CD14-positive monocyte (primary cell): ENCODE data around the gene GAS6. TPM values are rescaled to one million over a fixed set of nuclear protein-coding genes. Genes with fewer than 3 reads are reported as not detected.

Source experiments
- DNase-seq, 3 donors: peaks; one replicate each; pipeline ENCODE4 v3.0.0-alpha.2; 2011 to 2022
- H2AFZ ChIP-seq: 2 replicates; pipeline ENCODE4 v1.6.0; 2012; ENCODE audit warnings: mild to moderate bottlenecking, low read depth, low read length, inconsistent platforms; ENCODE audit not compliant: insufficient read depth, poor library complexity, severe bottlenecking
- H3K27ac ChIP-seq, 2 donors: 1 replicate in 1 of 2; 2 replicates in 1 of 2; pipeline ENCODE4 v1.5.1; 2012 to 2013; ENCODE audit warnings: low read length in 2 of 2, control low read depth in 1 of 2, inconsistent platforms in 1 of 2, low read depth in 1 of 2, mild to moderate bottlenecking in 1 of 2
- H3K27me3 ChIP-seq, 2 donors: one replicate each; pipeline versions ENCODE4 v1.6.0 to v1.6.1; 2011 to 2013; ENCODE audit warnings: low read length in 2 of 2; ENCODE audit not compliant: control insufficient read depth in 2 of 2, insufficient read depth in 2 of 2
- H3K36me3 ChIP-seq, 2 donors: replicated peaks in 1 of 2; 1 replicate in 1 of 2; 2 replicates in 1 of 2; pipeline versions ENCODE4 v1.5.1 to v1.6.1; 2012 to 2013; ENCODE audit warnings: low read length in 2 of 2, control low read depth in 1 of 2, inconsistent platforms in 1 of 2, mild to moderate bottlenecking in 1 of 2; ENCODE audit not compliant: insufficient read depth in 2 of 2, control insufficient read depth in 1 of 2
- H3K4me1 ChIP-seq, 2 donors: 1 replicate in 1 of 2; 2 replicates in 1 of 2; pipeline versions ENCODE4 v1.5.1 to v1.6.1; 2012 to 2013; ENCODE audit warnings: low read length in 2 of 2, control low read depth in 1 of 2, inconsistent platforms in 1 of 2, mild to moderate bottlenecking in 1 of 2, moderate library complexity in 1 of 2; ENCODE audit not compliant: insufficient read depth in 2 of 2, control insufficient read depth in 1 of 2
- H3K4me2 ChIP-seq: replicated peaks from 2 replicates; pipeline ENCODE3; 2012; ENCODE audit warnings: low read length, moderate library complexity, mild to moderate bottlenecking; ENCODE audit not compliant: poor library complexity, severe bottlenecking; ENCODE audit errors: extremely low read depth
- H3K4me3 ChIP-seq, 3 experiments: fragments of 200-600 bp in 1 of 3; sonication (generic) in 1 of 3; replicated peaks in 1 of 3; 1 replicate in 2 of 3; 2 replicates in 1 of 3; pipeline ENCODE4 v1.5.1; 2011 to 2013; ENCODE audit warnings: low read length in 3 of 3, mild to moderate bottlenecking in 3 of 3, control low read depth in 2 of 3, low read depth in 2 of 3, inconsistent platforms in 1 of 3, moderate library complexity in 1 of 3
- H3K79me2 ChIP-seq: 2 replicates; pipeline ENCODE4 v1.6.0; 2012; ENCODE audit warnings: mild to moderate bottlenecking, control low read depth, inconsistent platforms, low read length, moderate library complexity; ENCODE audit not compliant: insufficient read depth
- H3K9ac ChIP-seq: 2 replicates; pipeline ENCODE4 v1.6.0; 2017; ENCODE audit warnings: low read length, mild to moderate bottlenecking; ENCODE audit not compliant: insufficient read depth, poor library complexity, severe bottlenecking
- H3K9me3 ChIP-seq, 2 donors: replicated peaks in 1 of 2; 1 replicate in 1 of 2; 2 replicates in 1 of 2; pipeline versions ENCODE4 v1.5.1 to v1.6.1; 2012 to 2013; ENCODE audit warnings: low read length in 2 of 2, control low read depth in 1 of 2; ENCODE audit not compliant: control insufficient read depth in 1 of 2, insufficient read depth in 1 of 2
- H4K20me1 ChIP-seq: 2 replicates; pipeline ENCODE4 v1.6.0; 2012; ENCODE audit warnings: mild to moderate bottlenecking, low read length, control low read depth, moderate library complexity; ENCODE audit not compliant: insufficient read depth
- H3K27ac Mint-ChIP-seq, 7 donors: one replicate each; pipeline ENCODE4 v1.8.0; 2020; ENCODE audit warnings: mild to moderate bottlenecking in 7 of 7, mixed read lengths in 7 of 7, moderate library complexity in 6 of 7, inconsistent platforms in 2 of 7
- H3K27me3 Mint-ChIP-seq, 3 donors: one replicate each; pipeline ENCODE4 v1.8.0; 2021 to 2022; ENCODE audit warnings: low read depth in 3 of 3, mild to moderate bottlenecking in 3 of 3, mixed read lengths in 3 of 3, moderate library complexity in 3 of 3, inconsistent platforms in 1 of 3
- H3K36me3 Mint-ChIP-seq, 2 donors: one replicate each; pipeline ENCODE4 v1.8.0; 2020; ENCODE audit warnings: mixed read lengths in 2 of 2, inconsistent platforms in 1 of 2, mild to moderate bottlenecking in 1 of 2
- H3K4me1 Mint-ChIP-seq: one replicate; pipeline ENCODE4 v1.8.0; 2020; ENCODE audit warnings: mild to moderate bottlenecking, mixed read lengths
- H3K4me3 Mint-ChIP-seq, 2 donors: one replicate each; pipeline ENCODE4 v1.8.0; 2020; ENCODE audit warnings: mild to moderate bottlenecking in 2 of 2, mixed read lengths in 2 of 2, moderate library complexity in 1 of 2
- H3K9me3 Mint-ChIP-seq, 7 donors: one replicate each; pipeline ENCODE4 v1.8.0; 2020 to 2022; ENCODE audit warnings: mixed read lengths in 7 of 7, mild to moderate bottlenecking in 6 of 7, moderate library complexity in 6 of 7, inconsistent platforms in 2 of 7
- CTCF ChIP-seq: fragments of 200-600 bp; IDR thresholded peaks from one replicate; pipeline ENCODE4 v1.8.0; 2022; ENCODE audit warnings: antibody characterized with exemption, mild to moderate bottlenecking
- WGBS: methylation state at CpG from one replicate; pipeline ENCODE4 v1.1.5; 2013; ENCODE audit warnings: missing lambda C conversion rate; ENCODE audit not compliant: insufficient coverage; 5-methylcytosine and 5-hydroxymethylcytosine counted together
- intact Hi-C, 2 donors: fragments of 100-400 bp; cut with micrococcal nuclease; formaldehyde crosslinking; loops; one replicate each; pipeline versions ENCODE4 v1.15.0 to v1.15.1; 2023
- polyA plus RNA-seq, 3 donors: library from polyadenylated mRNA; depleted of rRNA in 1 of 3; unstranded in 2 of 3; stranded (reverse) in 1 of 3; fragments of 300-500 nt in 2 of 3; fragments of >200 nt in 1 of 3; fragmentation: Illumina TruSeq in 2 of 3; gene quantifications; 1 replicate in 2 of 3; 2 replicates in 1 of 3; pipeline ENCODE4 v1.2.3, GENCODE V29; 2012 to 2021

GAS6 gene
- polyA plus RNA-seq, 3 donors: 1.8 to 7.5 (median 1.9) TPM

DNA sequence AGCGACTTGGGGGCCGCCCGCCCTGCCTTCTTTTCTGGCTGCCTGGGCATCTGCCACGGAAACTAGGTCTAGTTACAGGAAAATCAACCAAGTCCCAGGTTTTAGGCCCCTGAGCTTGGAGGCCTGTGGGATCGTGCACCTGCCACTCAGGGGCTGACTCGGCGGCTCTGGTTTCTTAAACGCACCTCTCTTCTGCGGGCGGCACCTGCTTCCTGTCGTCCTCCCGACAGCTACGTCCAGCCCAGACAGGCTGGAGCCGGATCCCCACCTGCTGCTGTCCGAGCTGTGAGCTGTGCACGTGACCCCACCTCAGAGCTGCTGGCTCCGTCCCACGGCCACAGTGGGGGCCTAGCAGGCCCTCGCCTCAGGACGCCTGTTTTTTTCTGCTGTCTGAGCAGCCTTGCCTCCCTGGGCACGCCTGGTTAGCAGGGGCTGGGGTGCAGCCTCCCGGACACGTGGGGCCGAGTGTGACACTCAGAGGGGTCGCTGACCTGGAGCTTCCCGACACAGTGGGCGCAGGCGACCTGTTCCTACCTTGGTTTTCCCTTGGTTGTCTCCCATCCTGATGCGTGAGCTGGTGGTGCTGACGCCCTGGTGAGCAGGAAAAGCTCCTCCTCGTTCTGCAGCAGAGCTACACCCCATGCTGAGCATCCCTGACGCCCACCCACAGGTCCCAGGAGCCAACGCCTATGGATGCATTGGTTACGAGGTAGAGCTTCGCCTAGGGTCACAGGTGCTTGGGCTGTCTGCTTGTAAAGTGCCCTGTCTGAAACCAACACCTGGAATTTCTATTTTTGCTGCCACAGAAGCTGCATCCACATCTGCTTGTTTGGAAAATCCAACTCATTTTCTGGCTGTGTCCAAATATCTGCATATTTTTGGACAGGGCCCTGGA is 87.4 kb downstream of the GAS6 start:
- Histone ChIP-seq H3K27ac (no peak overlapping the region), H3K9me3 (peaks cover 0 to 17% of the 10 kb centered on the region in 2 donors), H3K36me3 (no peaks in the 10 kb centered on the region), H3K9ac (no peak overlapping the region), H3K4me1 (peaks cover 2 to 10% of the 10 kb centered on the region in 2 donors), H3K79me2 (no peaks in the 10 kb centered on the region), H3K27me3 (no peaks in the 10 kb centered on the region), H4K20me1 (no peaks in the 10 kb centered on the region), H3K4me2 (no peak overlapping the region), H3K4me3 (no peak overlapping the region), H2AFZ (no peak overlapping the region)
- Mint-ChIP-seq H3K4me1 (peaks cover 10% of the 10 kb centered on the region), H3K4me3 (no peak overlapping the region), H3K36me3 (no peaks in the 10 kb centered on the region), H3K27ac (no peak overlapping the region), H3K9me3 (peaks cover 0 to 23% (median 8%) of the 10 kb centered on the region in 7 donors), H3K27me3 (peaks cover 9 to 16% (median 11%) of the 10 kb centered on the region in 3 donors)
- TF ChIP-seq CTCF: no peak
- intact Hi-C loops: no loop called here
- 85% methylated on average over 32 of the region's 35 CpGs for WGBS
- no peak for DNase-seq

DNA sequence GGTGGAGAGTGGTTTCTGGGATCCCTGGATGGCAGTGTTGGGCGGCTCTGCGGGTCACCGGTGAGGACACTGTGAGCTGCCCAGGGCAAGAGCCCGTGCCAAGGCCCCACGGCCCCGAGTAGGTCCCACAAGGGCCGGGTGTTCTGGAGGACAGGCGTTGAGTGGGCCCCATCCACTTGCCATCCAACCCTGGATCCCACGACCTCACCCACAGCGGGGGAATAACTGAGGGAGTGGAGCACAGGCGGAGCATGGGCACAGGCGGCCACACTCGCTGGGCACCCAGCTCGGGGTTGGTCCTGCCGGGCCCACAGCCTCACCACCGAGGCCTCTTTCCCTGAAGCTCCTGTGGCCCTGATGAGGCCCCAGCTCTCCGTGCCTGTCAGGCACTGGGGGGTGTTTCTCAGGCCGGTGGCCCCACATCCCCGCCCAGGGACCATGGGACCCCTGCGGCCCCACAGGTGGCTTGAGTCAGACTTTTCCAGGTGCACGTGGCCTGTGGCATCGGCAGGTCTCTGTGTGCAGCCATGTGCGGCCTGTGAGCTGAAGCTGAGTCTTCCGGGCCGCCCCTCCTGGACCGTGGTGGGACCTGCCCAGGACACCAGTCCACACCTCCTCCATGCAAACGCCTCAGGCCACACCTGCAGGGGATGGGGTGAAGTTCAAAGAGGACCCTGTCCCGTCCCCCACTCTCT is 88.3 kb downstream of the GAS6 start:
- no peaks in the 10 kb centered on the region for H3K79me2 ChIP-seq
- H3K4me3 Mint-ChIP-seq: no peak overlapping the region
- H3K27ac Mint-ChIP-seq: no peak overlapping the region
- peaks cover 10% of the 10 kb centered on the region for H3K4me1 Mint-ChIP-seq
- H3K36me3 Mint-ChIP-seq: no peaks in the 10 kb centered on the region
- H3K4me2 ChIP-seq: no peak overlapping the region
- 97% methylated on average over 23 of the region's 28 CpGs for WGBS
- intact Hi-C loops: no loop called here
- H3K9me3 Mint-ChIP-seq: peaks cover 5 to 27% (median 15%) of the 10 kb centered on the region in 7 donors
- H3K36me3 ChIP-seq: no peaks in the 10 kb centered on the region
- H3K27me3 ChIP-seq: no peaks in the 10 kb centered on the region
- H4K20me1 ChIP-seq: no peaks in the 10 kb centered on the region
- DNase-seq: no peak
- no peak for TF ChIP-seq CTCF
- H3K4me1 ChIP-seq: peaks cover 2 to 10% of the 10 kb centered on the region in 2 donors
- peaks cover 9 to 15% (median 11%) of the 10 kb centered on the region in 3 donors for H3K27me3 Mint-ChIP-seq
- H3K27ac ChIP-seq: no peak overlapping the region
- no peak overlapping the region for H3K9ac ChIP-seq
- no peak overlapping the region for H2AFZ ChIP-seq
- peaks cover 6 to 26% of the 10 kb centered on the region in 2 donors for H3K9me3 ChIP-seq
- no peak overlapping the region for H3K4me3 ChIP-seq
